GM19099 (cell line): ENCODE data around the gene ZKSCAN3.

Source experiments
- POLR2A ChIP-seq: IDR thresholded peaks from 3 replicates; pipeline ENCODE4 v1.6.1; 2011; ENCODE audit warnings: low read depth; ENCODE audit not compliant: insufficient read length; ENCODE audit errors: extremely low read depth

ZKSCAN3 gene

DNA sequence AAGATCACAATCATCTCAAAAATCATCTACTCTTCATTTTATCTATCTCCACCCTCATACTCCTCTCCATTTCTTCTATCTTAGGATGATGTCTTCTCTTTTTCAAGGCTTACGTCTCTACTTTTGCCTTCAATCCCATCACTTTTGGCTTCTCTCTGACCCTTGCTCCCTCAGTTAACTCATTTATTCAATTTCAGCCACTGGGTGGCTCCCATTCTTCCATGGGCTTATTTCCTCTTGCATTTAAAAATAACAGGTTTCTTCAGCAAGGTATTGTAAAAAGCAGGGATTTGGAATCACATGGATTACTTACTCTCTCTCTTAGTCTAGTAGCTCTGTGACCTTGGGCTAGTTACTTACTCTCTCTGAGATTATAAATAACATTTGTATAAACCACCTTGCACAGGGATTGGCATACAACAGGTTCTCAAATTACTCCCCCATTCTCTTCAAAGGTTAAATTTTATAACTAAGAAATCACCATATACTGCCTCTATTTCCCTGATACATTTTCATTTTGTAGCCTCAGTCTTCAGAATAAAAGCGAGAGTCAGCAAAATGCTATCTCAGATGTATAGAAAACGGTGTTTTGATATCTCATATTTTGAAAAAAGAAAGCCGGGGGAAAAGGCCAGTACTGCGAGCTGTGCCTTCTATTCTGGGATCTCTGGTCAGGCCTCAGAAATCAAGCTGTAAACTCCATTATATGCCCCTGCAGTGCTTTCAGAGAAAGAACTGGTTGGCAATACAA lies 44.3 kb downstream of the ZKSCAN3 start:
- TF ChIP-seq POLR2A = no peak

DNA sequence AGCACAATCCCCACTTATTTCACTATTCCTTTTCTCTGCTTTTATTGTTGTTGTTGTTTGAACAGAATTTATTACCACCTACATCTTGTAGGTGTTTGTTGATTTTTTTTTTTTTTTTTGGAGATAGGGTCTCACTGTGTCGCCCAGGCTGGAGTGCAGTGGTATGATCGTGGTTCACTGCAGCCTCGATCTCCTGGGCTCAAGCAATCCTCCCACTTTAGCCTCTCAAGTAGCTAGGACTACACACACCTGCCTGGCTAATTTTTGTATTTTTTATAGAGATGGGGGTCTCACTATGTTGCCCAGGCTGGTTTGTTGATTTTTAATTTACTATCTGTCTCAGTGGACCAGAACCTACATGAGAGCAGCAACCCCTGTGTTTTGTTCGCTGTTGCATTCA lies 46.2 kb downstream of the ZKSCAN3 start:
- TF ChIP-seq POLR2A = no peak

DNA sequence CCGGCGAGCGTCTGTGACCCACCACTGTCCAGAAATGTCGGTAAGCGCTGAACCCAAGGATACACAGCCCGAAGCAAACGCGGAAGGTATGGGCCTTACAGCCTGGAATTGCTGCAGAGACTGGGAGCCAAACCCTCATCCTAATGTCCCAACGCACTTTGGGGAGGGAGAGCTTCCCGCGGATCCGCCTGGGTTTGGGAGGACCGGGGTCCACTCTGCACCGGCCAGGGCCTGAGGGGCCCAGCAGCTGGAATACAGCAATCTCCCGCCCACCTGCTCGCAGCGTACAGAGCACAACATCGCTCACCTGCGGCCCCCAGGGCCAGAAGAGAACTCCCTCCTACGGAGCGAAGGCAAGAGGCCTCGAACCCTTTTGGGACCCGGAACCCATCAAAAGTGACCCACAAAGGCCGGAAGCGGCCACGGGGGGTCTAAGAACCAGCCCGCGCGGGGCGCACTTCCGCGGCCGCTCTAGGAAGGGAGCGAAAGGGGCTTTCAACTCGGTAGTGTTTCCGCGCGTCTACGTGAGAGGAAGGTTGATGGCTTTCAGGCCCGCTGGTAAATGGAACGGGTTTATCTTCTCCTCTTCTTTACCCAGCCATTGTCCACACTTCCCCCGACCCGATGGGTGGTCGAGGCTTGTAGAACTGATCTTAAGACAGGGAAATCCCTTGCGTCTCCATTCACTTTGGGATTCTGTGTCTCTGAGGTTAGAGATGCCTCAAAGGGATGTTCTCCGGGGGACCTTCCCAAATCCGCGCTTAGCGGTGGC lies 49.8 kb downstream of the ZKSCAN3 start, which contains the start of gene ZSCAN12:
Gene ZSCAN12, minus strand, starts transcription at position 398 of the 772 bp plus-strand sequence. CDS start 1,342 bp downstream, outside the sequence.
- peak; percentile 82 for TF ChIP-seq POLR2A

DNA sequence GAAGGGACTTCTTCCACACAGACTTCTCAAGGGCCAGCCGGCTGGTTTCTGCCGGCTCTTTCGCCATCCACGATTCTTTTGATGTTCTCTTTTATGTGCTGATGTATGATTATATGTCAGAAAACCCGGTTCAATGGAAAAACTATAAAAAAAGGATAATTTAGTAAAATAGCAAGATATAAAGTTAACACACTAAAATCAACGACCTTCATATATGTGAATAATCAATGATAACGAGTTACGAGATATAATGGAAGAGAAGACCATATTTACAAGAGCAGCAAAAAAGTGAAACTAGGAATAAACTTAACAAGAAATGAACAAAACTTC lies 50.3 kb downstream of the ZKSCAN3 start:
- no peak for TF ChIP-seq POLR2A

DNA sequence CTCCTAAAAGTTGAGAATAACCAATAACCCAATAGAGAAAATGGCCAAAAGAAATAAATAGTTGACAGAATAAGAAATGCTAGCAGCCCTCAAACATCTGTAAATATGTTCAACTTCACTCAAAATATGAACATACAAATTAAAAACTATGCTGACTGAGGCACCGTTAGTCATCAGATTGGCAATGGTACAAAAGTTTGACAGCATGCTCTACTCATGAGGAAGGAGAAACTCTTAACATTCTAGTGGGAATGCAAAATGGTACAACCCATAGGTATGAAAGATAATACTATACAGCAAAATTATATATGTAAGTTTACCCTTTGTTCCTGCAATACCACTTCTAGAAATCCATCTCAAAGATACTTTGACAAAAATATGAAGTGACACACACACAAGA lies 51.4 kb downstream of the ZKSCAN3 start:
- TF ChIP-seq POLR2A = no peak

DNA sequence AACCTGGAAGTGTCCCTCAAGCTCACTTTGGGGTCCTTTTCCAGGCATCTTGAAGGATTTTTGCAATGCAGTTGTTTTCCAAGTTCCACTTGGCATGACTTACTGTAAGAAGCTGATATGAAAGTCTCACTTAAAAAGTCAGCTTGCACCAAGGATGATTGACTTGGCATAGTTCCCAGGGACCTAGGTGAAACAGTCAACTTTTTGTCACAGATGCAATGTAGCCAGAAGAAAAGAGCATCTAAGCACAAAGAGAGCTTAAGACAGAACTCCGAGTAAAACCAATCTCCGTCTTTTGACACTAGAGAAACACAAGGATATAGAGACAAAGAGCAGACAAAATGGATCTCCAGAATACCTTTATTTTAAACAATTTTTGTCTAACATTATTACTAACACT lies 52.5 kb downstream of the ZKSCAN3 start:
- no peak for TF ChIP-seq POLR2A

DNA sequence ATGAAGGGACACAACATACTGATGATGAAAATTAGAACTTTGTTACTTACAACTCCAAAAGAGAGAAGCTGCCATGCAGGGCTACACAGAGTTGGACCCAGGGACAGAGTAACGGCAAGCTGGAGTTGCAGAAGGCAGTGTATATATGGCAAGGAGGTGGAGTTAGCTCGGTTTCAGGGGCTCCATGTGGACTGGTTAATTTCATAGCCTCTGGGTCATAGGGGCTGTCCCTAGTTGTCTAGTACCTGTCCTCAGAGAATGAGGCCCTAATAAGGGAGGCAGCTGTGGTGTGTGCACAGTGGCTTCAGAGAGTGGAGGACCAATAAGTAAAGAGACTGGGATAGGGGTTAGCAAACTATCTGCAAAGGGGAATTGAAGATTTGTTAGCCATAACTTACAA lies 57.7 kb downstream of the ZKSCAN3 start:
- TF ChIP-seq POLR2A = no peak

DNA sequence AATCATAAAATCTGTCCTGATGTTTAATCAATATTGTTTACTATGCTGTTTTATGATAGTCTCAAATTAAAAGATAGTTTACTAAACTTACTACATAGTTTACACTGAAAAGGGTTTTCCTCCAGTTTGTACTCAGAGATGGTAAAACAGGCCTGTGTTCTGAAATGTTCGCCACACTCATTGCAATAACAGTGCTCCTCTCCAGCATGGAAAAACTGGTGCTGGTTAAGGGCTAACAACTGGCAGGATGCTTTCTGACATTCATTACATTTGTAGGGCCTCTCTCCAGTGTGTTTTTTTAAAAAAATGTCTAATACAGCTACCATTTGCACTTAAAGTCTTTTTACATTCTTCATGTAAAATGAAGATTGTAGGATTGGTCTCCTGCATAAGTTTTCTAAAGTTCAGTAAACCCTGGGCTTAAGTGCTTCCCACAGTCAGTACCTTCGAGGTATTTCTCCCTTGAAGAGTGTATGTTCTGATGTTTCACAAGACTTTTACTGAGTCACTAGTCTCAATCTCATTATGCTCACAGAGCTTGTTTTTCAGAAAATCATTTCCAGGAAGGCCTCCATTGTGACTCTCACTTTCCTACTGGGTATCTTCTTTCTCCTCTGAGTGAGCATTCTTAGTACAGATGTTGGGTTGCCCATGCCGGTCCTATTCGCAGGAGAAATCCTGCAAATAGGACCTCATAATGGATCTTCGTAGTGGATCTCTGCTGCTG lies 58.5 kb downstream of the ZKSCAN3 start:
- no peak for TF ChIP-seq POLR2A

DNA sequence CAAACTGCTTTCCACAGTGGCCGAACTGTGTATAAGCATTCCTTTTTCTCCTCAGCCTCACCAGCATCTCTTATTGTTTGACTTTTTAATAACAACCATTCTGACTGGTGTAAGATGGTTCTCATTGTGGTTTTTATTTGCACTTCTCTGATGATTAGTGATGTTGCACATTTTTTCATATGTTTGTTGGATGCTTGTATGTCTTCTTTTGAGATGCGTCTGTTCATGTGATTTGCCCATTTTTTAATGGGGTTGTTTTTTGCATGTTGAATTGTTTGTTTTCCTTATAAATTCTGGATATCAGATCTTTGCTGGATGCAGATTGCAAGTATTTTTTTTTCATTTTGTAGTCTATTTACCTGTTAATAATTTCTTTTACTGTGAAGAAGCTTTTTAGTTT lies 61.0 kb downstream of the ZKSCAN3 start:
- TF ChIP-seq POLR2A = no peak

DNA sequence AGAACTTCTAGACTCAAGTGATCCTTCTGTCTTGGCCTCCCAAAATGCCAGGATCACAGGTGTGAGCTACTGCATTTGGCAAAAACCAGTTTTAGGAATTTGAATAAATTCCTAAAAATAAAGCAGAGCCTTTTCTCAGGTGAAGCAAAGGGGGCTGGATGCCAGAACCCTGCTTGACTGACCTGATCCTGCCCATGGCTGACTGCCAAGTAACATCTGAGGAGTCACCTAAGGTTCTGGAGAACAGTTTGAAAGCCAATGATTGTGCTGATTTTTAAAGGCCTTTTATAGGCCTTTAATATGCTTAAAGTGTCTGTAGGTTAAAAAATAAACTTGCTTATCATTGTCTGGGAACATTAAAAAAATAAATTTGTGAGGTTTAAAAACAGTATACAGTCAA lies 63.9 kb downstream of the ZKSCAN3 start:
- no peak for TF ChIP-seq POLR2A
